HepG2 (cell line): ENCODE data around the gene GHRHR. TPM values are rescaled to one million over a fixed set of nuclear protein-coding genes. Genes with fewer than 3 reads are reported as not detected.

Experiments used
- ATAC-seq: fragments of 200-7000 bp; cut with Tn5 transposase; 3 replicates; pipeline ENCODE4 v1.9.1; 2020; ENCODE audit warnings: mild to moderate bottlenecking, moderate library complexity
- BruUV-seq: library from RNA; stranded (reverse); fragments of 400-500 nt; replicated peaks from 2 replicates; lab custom pipeline; 2021; lab: Mats Ljungman, UMichigan
- CTCF ChIA-PET: fragments of 300-600 bp; formaldehyde crosslinking; extraction: SDS; loops from one replicate; lab custom pipeline; 2021; ENCODE audit warnings: low total read pairs, inconsistent platforms, low intra/inter-chr PET ratio; lab: Yijun Ruan, JAX
- POLR2A ChIA-PET: fragments of 350-600 bp; sonication (Branson Sonifier 250); formaldehyde crosslinking; loops from one replicate; lab custom pipeline; 2020; ENCODE audit warnings: antibody characterized with exemption, inconsistent platforms; lab: Yijun Ruan, JAX
- DNase-seq: peaks from one replicate; pipeline ENCODE4 v3.0.0-alpha.2; 2015; ENCODE audit warnings: low spot score
- FAIRE-seq: peaks from 3 replicates; lab custom pipeline; 2011; peaks lifted over from hg19 to GRCh38; lab: Jason Lieb, UNC
- H2AFZ ChIP-seq: one replicate; pipeline ENCODE4 v1.6.1; 2011; ENCODE audit warnings: low read length, inconsistent platforms
- H3K27ac ChIP-seq: fragments of 300-600 bp; 3 replicates; pipeline ENCODE4 v1.8.0; 2011; ENCODE audit warnings: mixed run types, mild to moderate bottlenecking, mixed read lengths, low read length, inconsistent platforms; ENCODE audit not compliant: insufficient read depth; ENCODE audit errors: extremely low read length
- H3K27me3 ChIP-seq, 2 experiments: fragments of 200-600 bp in 1 of 2; 2 replicates in 1 of 2; 3 replicates in 1 of 2; pipeline versions ENCODE4 v1.6.0 to v1.8.0; 2011; ENCODE audit warnings: low read length in 2 of 2, mild to moderate bottlenecking in 2 of 2, moderate library complexity in 2 of 2, inconsistent platforms in 1 of 2; ENCODE audit not compliant: insufficient read depth in 2 of 2, control insufficient read depth in 1 of 2
- H3K36me3 ChIP-seq, 2 experiments: fragments of 200-600 bp in 1 of 2; replicated peaks in 1 of 2; 2 replicates in 1 of 2; 3 replicates in 1 of 2; pipeline versions ENCODE4 v1.5.1 to v1.8.0; 2011; ENCODE audit warnings: low read length in 2 of 2, inconsistent platforms in 1 of 2; ENCODE audit not compliant: insufficient read depth in 2 of 2, control insufficient read depth in 1 of 2
- H3K4me1 ChIP-seq: 2 replicates; pipeline ENCODE4 v1.5.1; 2012; ENCODE audit warnings: low read length, inconsistent platforms; ENCODE audit not compliant: insufficient read depth
- H3K4me2 ChIP-seq: 2 replicates; pipeline ENCODE4 v1.6.0; 2011; ENCODE audit warnings: low read depth, low read length, inconsistent platforms
- H3K4me3 ChIP-seq, 3 experiments: fragments of 200-600 bp in 1 of 3; sonication (generic), shearing (Covaris generic) in 1 of 3; replicated peaks in 1 of 3; 2 replicates each; pipeline ENCODE4 v1.5.1; 2011 to 2016; ENCODE audit warnings: low read length in 3 of 3, inconsistent platforms in 2 of 3, low read depth in 2 of 3, mild to moderate bottlenecking in 2 of 3, control low read depth in 1 of 3, mixed read lengths in 1 of 3; ENCODE audit not compliant: insufficient read depth in 1 of 3
- H3K79me2 ChIP-seq: one replicate; pipeline ENCODE4 v1.6.1; 2011; ENCODE audit warnings: low read length, inconsistent platforms; ENCODE audit not compliant: insufficient read depth
- H3K9ac ChIP-seq: 2 replicates; pipeline ENCODE4 v1.6.0; 2011; ENCODE audit warnings: mild to moderate bottlenecking, low read depth, low read length, inconsistent platforms; ENCODE audit not compliant: insufficient read depth
- H3K9me3 ChIP-seq: 2 replicates; pipeline ENCODE4 v1.5.1; 2012; ENCODE audit warnings: mild to moderate bottlenecking, low read length
- H4K20me1 ChIP-seq: 2 replicates; pipeline ENCODE4 v1.6.0; 2011; ENCODE audit warnings: inconsistent platforms, mild to moderate bottlenecking, low read length, moderate library complexity; ENCODE audit not compliant: insufficient read depth
- FOXJ3 ChIP-seq: sonication (generic); formaldehyde crosslinking; IDR thresholded peaks from 2 replicates; pipeline ENCODE4 v1.4.0; 2020; ENCODE audit warnings: missing genetic modification reagents, mild to moderate bottlenecking, borderline replicate concordance
- KLF15 ChIP-seq: sonication (generic); formaldehyde crosslinking; IDR thresholded peaks from 2 replicates; pipeline ENCODE4 v1.8.1; 2023; ENCODE audit warnings: borderline replicate concordance, mild to moderate bottlenecking, inconsistent platforms, missing genetic modification reagents, mixed read lengths
- KMT2B ChIP-seq: IDR thresholded peaks from 2 replicates; pipeline ENCODE4 v1.6.1; 2016; ENCODE audit warnings: missing genetic modification reagents, missing compliant biosample characterization
- PCBP2 ChIP-seq: fragments of 200-400 bp; formaldehyde crosslinking; optimal IDR thresholded peaks from 2 replicates; pipeline ENCODE3; 2018; ENCODE audit warnings: low read length, low read depth; ENCODE audit not compliant: poor library complexity, severe bottlenecking
- ZNF609 ChIP-seq: sonication (generic); formaldehyde crosslinking; IDR thresholded peaks from 2 replicates; pipeline ENCODE4 v1.4.0; 2020; ENCODE audit warnings: mild to moderate bottlenecking, missing genetic modification reagents, borderline replicate concordance
- WGBS: methylation state at CpG from one replicate; pipeline ENCODE4 v1.1.6; 2017; ENCODE audit warnings: low lambda C conversion rate; 5-methylcytosine and 5-hydroxymethylcytosine counted together
- in situ Hi-C: cut with HindIII; loops from 2 replicates; pipeline ENCODE4 v1.10.0; 2017; ENCODE audit warnings: low pct_unique_long_range_greater_than_20kb; ENCODE audit not compliant: extremely low pct_ligation_motif_present
- intact Hi-C: fragments of 100-400 bp; cut with micrococcal nuclease; formaldehyde crosslinking; loops from one replicate; pipeline ENCODE4 v1.10.0; 2022; ENCODE audit not compliant: unreplicated experiment
- polyA plus RNA-seq, 8 experiments: library from polyadenylated mRNA; depleted of rRNA in 3 of 8; stranded (reverse) in 7 of 8; unstranded in 1 of 8; fragments of >200 nt; fragmentation: Illumina TruSeq in 4 of 8; extraction: Trizol in 4 of 8; gene quantifications; 2 replicates each; pipeline versions ENCODE4 v1.2.1 to v1.2.3, GENCODE V29; 2011 to 2016; ENCODE audit warnings: low read depth in 4 of 8, missing spikeins in 1 of 8, mixed read lengths in 1 of 8; ENCODE audit not compliant: insufficient read depth in 1 of 8
- total RNA-seq, 5 experiments: library from RNA; depleted of rRNA; stranded (reverse); fragments of >200 nt; fragmentation: Illumina TruSeq; extraction: Trizol; gene quantifications; 2 replicates each; pipeline ENCODE4 v1.2.3, GENCODE V29; 2016; ENCODE audit warnings: low read depth in 1 of 5

The GHRHR gene
- total and polyA plus RNA-seq, 2 of the 13 experiments (the other 11 are each of a cell fraction or from before 2014, with no cell fraction given) = not detected

- no peak for TF ChIP-seq ZNF609
- no peak for TF ChIP-seq KMT2B (CRISPR knock-in tag)
- TF ChIP-seq PCBP2 = no peak
- no peak for TF ChIP-seq KLF15 (CRISPR knock-in tag)
Observed at GRCh38 chr7:30984359-30985107, 20.8 kb downstream of the GHRHR start (continued).

- ChIA-PET POLR2A (no interaction called here), CTCF (no interaction called here)
- Histone ChIP-seq H3K4me3 (no peak overlapping the region), H3K79me2 (no peaks in the 10 kb centered on the region), H3K27ac (no peak overlapping the region), H3K36me3 (no peaks in the 10 kb centered on the region), H2AFZ (no peak overlapping the region), H3K9ac (no peak overlapping the region), H3K4me1 (peaks cover 15% of the 10 kb centered on the region), H3K4me2 (no peak overlapping the region), H3K27me3 (peaks cover 0 to 5% of the 10 kb centered on the region in 2 experiments; a peak in 1 of 5 replicates), H3K9me3 (no peaks in the 10 kb centered on the region), H4K20me1 (no peaks in the 10 kb centered on the region)
- no peak for DNase-seq
- intact Hi-C loops (no loop called here), in situ Hi-C loops (loop anchor here (25.0 kb wide), 1 partner anchor 752 kb away; no protein-coding TSS in a partner anchor)
- no peak for ATAC-seq
- no TSS peak for BruUV-seq
- 37% methylated on average over 7 of the region's 7 CpGs for WGBS
- TF ChIP-seq FOXJ3 (CRISPR knock-in tag) = no peak
- no peak for FAIRE-seq
Observed at GRCh38 chr7:30985756-30986155, 22.0 kb downstream of the GHRHR start.
